ENCODE data around the gene CYB561D2. TPM values are rescaled to one million over a fixed set of nuclear protein-coding genes. Genes with fewer than 3 reads are reported as not detected.
A peak's percentile ranks its signal among the peaks of the same experiment; 100 is the strongest.

CYB561D2 gene
- total and polyA plus RNA-seq, 2 of the 13 experiments (the other 11 are each of a cell fraction or from before 2014, with no cell fraction given) = 11.1 to 17.2 TPM

DNA sequence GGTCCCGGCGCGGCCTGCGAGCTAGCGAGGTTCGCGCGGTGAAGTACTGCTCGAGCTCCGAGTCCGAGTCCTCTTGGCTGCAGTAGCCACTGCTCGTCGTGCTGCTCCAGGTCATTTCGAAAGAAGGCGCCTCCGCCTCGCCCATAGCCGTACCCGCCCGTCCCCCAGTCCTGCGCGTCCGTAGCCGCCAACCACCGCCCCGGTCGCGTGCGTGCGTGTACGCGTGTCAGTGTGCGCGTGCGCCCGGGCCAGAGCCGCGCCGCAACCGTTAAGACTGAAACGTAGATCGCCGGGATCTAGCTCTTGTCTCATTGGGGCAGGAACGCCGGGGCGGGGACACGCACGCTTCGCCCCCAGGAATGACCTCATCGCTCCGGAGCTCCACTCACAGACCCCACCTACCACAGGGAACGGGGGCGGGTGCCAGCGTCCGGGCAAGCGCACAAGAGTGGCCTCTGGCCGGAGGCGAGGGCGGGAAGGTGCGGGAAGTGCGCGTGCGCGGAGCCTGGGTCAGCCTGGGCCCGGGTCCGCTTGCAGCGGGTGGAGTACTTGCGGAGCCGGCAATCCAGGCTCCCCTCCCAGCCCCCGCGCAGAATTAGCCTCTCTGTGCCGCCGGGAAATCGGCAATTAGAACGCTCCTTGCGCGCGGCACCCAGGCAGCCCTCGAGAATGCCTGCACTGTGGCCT is 13.3 kb upstream of the CYB561D2 start (continued):
- TF ChIP-seq, protein P1, sequence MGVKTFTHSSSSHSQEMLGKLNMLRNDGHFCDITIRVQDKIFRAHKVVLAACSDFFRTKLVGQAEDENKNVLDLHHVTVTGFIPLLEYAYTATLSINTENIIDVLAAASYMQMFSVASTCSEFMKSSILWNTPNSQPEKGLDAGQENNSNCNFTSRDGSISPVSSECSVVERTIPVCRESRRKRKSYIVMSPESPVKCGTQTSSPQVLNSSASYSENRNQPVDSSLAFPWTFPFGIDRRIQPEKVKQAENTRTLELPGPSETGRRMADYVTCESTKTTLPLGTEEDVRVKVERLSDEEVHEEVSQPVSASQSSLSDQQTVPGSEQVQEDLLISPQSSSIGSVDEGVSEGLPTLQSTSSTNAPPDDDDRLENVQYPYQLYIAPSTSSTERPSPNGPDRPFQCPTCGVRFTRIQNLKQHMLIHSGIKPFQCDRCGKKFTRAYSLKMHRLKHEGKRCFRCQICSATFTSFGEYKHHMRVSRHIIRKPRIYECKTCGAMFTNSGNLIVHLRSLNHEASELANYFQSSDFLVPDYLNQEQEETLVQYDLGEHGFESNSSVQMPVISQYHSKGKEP (CRISPR knock-in tag; IDR thresholded peaks at IDR 0.05) = no peak
- 0 out of 2 replicates have a peak, but pooled peaks have one; percentile 64 for TF ChIP-seq ZNF543 (CRISPR knock-in tag; IDR thresholded peaks at IDR 0.05)
- peak; percentile 91 for TF ChIP-seq ARNT2 (CRISPR knock-in tag; IDR thresholded peaks at IDR 0.05; ENCODE audit: low read depth)
- TF ChIP-seq ZNF343 (CRISPR knock-in tag; IDR thresholded peaks at IDR 0.05) = peak; percentile 68; the same call in 1 of the 2 replicates
- no peak for TF ChIP-seq JARID2 (CRISPR knock-in tag; IDR thresholded peaks at IDR 0.05; ENCODE audit: insufficient replicate concordance)
- TF ChIP-seq HNF4A (CRISPR knock-in tag; IDR thresholded peaks at IDR 0.05) = no peak
- TF ChIP-seq KDM4B (CRISPR knock-in tag; IDR thresholded peaks at IDR 0.05) = 0 out of 2 replicates have a peak, but pooled peaks have one; percentile 45
- TF ChIP-seq ZSCAN29 (CRISPR knock-in tag; conservative IDR thresholded peaks at IDR 0.05) = peak; percentile 60
- no peak; the same call in 1 of the 2 replicates for TF ChIP-seq ZNF329 (CRISPR knock-in tag; IDR thresholded peaks at IDR 0.05; ENCODE audit: low read depth)
- peak; percentile 55 for TF ChIP-seq ELF3 (CRISPR knock-in tag; IDR thresholded peaks at IDR 0.05)
- TF ChIP-seq SPEN (CRISPR knock-in tag; IDR thresholded peaks at IDR 0.05; ENCODE audit: low read depth) = peak; percentile 89
- no peak for TF ChIP-seq SOX6 (IDR thresholded peaks at IDR 0.05)
- TF ChIP-seq SOX6 (CRISPR knock-in tag; IDR thresholded peaks at IDR 0.05) = peak; percentile 66; the same call in 1 of the 2 replicates
- peak; percentile 92 for TF ChIP-seq ZC3H13 (CRISPR knock-in tag; IDR thresholded peaks at IDR 0.05)
- TF ChIP-seq, protein P2, sequence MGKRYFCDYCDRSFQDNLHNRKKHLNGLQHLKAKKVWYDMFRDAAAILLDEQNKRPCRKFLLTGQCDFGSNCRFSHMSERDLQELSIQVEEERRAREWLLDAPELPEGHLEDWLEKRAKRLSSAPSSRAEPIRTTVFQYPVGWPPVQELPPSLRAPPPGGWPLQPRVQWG (CRISPR knock-in tag; IDR thresholded peaks at IDR 0.05; ENCODE audit: borderline replicate concordance, low read depth) = no peak
- TF ChIP-seq DMAP1 (CRISPR knock-in tag; IDR thresholded peaks at IDR 0.05) = peak; percentile 78; the same call in 1 of the 2 replicates
- TF ChIP-seq, protein P3, sequence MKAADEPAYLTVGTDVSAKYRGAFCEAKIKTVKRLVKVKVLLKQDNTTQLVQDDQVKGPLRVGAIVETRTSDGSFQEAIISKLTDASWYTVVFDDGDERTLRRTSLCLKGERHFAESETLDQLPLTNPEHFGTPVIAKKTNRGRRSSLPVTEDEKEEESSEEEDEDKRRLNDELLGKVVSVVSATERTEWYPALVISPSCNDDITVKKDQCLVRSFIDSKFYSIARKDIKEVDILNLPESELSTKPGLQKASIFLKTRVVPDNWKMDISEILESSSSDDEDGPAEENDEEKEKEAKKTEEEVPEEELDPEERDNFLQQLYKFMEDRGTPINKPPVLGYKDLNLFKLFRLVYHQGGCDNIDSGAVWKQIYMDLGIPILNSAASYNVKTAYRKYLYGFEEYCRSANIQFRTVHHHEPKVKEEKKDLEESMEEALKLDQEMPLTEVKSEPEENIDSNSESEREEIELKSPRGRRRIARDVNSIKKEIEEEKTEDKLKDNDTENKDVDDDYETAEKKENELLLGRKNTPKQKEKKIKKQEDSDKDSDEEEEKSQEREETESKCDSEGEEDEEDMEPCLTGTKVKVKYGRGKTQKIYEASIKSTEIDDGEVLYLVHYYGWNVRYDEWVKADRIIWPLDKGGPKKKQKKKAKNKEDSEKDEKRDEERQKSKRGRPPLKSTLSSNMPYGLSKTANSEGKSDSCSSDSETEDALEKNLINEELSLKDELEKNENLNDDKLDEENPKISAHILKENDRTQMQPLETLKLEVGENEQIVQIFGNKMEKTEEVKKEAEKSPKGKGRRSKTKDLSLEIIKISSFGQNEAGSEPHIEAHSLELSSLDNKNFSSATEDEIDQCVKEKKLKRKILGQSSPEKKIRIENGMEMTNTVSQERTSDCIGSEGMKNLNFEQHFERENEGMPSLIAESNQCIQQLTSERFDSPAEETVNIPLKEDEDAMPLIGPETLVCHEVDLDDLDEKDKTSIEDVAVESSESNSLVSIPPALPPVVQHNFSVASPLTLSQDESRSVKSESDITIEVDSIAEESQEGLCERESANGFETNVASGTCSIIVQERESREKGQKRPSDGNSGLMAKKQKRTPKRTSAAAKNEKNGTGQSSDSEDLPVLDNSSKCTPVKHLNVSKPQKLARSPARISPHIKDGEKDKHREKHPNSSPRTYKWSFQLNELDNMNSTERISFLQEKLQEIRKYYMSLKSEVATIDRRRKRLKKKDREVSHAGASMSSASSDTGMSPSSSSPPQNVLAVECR (CRISPR knock-in tag; IDR thresholded peaks at IDR 0.05; ENCODE audit: borderline replicate concordance) = peak; percentile 99
- TF ChIP-seq HNF4G (IDR thresholded peaks at IDR 0.05; ENCODE audit: borderline replicate concordance, low read depth, low read length) = no peak
- TF ChIP-seq HNF4G (CRISPR knock-in tag; IDR thresholded peaks at IDR 0.05; ENCODE audit: borderline replicate concordance, low read depth) = no peak
- no peak for TF ChIP-seq ZNF879 (CRISPR knock-in tag; IDR thresholded peaks at IDR 0.05)
- no peak for TF ChIP-seq MIER2 (CRISPR knock-in tag; IDR thresholded peaks at IDR 0.05)
- peak; percentile 3; the same call in 1 of the 2 replicates for TF ChIP-seq DNMT1 (CRISPR knock-in tag; IDR thresholded peaks at IDR 0.05)
- 0 out of 2 replicates have a peak, but pooled peaks have one; percentile 26 for TF ChIP-seq ZNF468 (CRISPR knock-in tag; IDR thresholded peaks at IDR 0.05)
- 0 out of 2 replicates have a peak, but pooled peaks have one; percentile 64 for TF ChIP-seq NCOA1 (CRISPR knock-in tag; IDR thresholded peaks at IDR 0.05)
- 0 out of 2 replicates have a peak, but pooled peaks have one; percentile 64 for TF ChIP-seq ZNF335 (CRISPR knock-in tag; IDR thresholded peaks at IDR 0.05)
- no peak for TF ChIP-seq ZNF549 (CRISPR knock-in tag; IDR thresholded peaks at IDR 0.05)
- TF ChIP-seq SP2 (CRISPR knock-in tag; IDR thresholded peaks at IDR 0.05) = peak; percentile 51; the same call in 1 of the 2 replicates
